NK-92 (cell line): ENCODE results near the gene MEAF6.

ENCODE experiments used
- DNase-seq: peaks from one replicate; lab custom pipeline; 2025; ENCODE audit not compliant: unreplicated experiment; lab: John Stamatoyannopoulos, UW

MEAF6 gene

GRCh38 chr1:37485902-37486679 lies 28.5 kb downstream of the MEAF6 start:
- DNase-seq, result no peak

DNA sequence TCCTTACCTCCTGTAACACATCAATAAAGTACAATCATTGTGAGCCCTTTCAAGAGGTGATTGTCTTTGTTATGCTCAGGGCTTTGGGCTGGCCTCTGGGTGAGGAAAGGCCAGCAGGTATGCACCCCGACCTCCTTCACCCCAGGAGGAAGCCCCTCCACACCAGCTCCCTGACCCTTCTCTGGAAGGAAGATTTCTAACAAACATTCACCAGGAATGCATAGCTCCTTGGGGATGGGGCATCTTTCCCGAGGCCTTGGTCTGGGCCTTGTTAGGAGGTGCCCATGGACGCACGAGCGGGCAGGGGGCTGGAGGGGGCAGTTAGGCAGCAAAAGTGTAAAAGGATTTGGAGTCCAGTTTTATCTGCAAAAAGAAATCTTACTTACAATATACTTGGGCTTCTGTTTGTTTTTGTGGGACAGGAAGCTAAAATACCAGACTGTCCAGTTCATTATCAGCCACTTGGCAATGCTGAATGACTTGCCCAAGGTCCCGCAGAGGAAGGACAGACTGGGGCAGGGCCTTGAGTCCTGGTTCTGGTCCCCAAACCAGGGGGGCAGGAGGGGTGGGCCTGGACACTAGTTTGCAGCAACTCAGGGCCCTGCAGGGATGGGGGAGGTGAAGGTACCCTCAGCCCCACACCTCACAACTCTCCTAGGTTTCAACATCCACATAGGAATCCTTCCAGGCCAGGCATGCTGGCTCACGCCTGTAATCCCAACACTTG lies 30.1 kb downstream of the MEAF6 start:
- DNase-seq, result no peak

GRCh38 chr1:37483785-37484184 lies 30.8 kb downstream of the MEAF6 start:
- DNase-seq, result no peak

GRCh38 chr1:37482796-37483744 lies 31.5 kb downstream of the MEAF6 start:
- DNase-seq, result no peak

GRCh38 chr1:37482004-37482785 lies 32.4 kb downstream of the MEAF6 start:
- DNase-seq, result no peak

GRCh38 chr1:37481289-37482003 lies 33.1 kb downstream of the MEAF6 start:
- no peak for DNase-seq

- DNase-seq, result no peak
Measured at GRCh38 chr1:37480581-37481288, 33.8 kb downstream of the MEAF6 start.

GRCh38 chr1:37480125-37480466 lies 34.5 kb downstream of the MEAF6 start:
- DNase-seq, result no peak

GRCh38 chr1:37479255-37480124 lies 35.1 kb downstream of the MEAF6 start:
- peak; percentile 17 for DNase-seq

DNA sequence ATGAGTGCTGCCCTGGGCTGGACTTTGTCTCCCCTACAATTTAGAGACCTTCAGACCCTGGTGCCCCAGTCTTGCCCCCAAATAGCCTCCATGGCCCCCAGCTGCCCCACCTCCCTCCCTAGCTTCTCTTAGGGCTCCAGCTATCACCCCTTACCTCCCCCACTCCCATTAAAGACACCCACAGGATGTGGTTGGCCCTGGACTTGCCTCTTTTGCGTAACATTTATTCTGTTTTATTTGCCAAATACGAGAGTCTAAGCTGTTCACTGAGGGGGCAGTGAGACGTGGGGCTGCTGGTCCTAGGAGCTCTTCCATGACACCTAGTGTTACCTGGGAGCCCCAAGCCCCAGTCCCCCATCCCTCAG lies 35.7 kb downstream of the MEAF6 start:
- no peak for DNase-seq

DNA sequence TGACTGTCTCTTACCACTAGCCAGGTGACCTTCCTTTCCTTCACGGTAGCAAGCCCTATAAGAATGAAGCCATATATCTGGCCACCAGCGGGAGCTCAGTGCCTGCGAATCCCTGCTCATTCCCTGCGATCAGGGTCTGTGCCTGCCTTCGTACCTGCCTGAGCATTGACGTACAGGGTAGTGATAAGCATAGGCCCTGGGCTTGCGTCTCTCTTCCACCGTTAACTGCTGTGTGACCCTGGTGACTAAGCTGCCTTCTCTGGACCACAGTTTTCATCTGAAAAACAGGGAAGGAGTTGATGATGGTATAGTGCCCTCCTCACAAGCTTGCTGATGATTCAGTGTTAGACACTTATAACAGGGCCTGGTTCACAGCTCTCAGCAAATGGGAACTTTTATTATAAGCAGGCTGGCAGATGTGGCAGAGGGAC lies 36.1 kb downstream of the MEAF6 start:
- no peak for DNase-seq

- DNase-seq, result no peak
Measured at GRCh38 chr1:37477946-37478345, 36.6 kb downstream of the MEAF6 start.

DNA sequence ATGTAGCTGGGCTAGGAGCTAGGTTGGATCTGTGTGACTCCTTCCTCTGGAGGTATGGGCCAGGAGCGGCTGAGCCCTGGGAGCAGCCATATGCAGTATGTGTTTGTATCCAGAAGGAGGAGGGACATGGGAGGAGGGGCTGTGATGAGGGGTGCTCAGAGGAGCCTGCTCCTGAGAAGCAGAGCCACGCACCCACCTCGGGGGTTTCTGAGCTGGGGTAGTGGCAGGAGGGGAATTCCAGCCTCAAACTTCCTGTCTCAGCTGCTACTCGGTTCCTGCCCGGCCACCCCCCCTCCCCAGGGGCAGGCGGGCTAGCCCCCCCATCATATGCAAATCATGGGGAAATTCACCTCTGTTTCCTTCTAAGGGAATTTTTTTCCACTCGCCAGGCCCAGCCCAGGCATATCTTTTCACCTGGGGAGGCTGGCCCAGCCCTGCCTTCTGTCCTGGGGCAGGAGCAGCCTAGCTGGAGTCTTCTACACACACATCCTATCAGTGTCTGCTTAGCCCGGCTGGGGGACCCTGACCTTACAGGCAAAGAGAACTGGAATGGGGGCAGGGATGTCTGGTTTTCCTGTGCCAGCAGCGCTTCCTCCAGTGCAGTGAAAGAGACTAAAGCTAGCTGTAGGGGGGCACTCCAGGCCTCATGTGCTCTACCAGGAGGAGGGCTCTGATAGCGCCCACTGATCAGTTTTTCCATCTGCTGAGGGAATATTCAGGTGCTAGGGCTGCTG lies 37.2 kb downstream of the MEAF6 start:
- DNase-seq, result peak; percentile 51

DNA sequence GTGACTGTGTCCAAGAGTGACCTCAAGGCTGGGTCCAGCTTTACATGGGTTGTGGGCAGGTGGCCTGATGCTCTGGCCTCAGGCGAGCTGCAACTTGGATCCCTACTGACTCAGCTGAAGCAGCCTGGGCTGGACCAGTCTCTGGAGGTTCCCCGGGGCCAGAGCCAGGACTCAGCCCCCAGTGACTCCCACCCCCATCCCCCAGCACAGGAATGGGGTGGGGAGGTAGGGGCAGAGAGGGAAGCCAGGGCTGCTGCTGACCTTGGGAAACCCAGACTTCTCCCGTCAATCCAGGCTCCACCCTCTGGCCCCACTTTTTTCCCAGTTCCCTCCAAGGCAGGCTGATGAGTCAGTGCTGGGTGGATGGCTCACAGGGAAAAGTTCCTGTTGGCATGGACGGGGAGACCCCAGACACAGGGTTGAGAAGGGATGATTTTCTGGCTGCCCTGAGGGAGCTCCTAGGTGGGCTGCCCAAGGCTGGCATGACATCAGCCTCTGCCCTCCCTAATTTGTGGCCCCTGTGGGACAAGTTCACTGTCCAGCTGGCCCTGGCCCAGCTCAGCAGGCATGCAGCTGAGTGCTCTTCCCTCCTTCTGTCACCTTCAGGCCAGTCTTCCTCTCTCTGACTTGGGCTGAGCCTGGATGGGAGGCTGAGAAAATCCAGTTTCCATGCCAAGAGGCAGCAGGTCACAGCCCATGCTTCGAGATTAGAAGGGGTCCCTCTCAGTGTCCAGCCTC lies 37.9 kb downstream of the MEAF6 start:
- DNase-seq, result no peak

DNA sequence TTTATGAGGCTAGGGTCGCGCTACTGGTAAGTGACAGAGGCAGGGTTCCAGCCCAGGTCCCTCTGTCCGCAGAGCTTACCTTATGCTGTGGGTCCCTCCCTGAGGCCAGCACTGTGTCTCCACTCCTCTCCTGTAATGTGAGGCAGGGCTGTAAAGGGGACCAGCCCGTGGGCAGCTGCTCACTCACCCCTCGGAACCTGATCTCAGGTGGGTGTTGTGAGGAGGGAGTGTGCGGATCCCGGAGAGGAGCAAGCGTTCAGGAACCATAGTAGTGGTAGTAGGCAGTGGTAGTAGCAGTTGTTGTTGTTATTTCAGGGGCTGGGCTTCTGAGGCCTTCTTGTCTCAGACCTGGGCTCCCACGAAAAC lies 38.5 kb downstream of the MEAF6 start:
- DNase-seq, result no peak

DNA sequence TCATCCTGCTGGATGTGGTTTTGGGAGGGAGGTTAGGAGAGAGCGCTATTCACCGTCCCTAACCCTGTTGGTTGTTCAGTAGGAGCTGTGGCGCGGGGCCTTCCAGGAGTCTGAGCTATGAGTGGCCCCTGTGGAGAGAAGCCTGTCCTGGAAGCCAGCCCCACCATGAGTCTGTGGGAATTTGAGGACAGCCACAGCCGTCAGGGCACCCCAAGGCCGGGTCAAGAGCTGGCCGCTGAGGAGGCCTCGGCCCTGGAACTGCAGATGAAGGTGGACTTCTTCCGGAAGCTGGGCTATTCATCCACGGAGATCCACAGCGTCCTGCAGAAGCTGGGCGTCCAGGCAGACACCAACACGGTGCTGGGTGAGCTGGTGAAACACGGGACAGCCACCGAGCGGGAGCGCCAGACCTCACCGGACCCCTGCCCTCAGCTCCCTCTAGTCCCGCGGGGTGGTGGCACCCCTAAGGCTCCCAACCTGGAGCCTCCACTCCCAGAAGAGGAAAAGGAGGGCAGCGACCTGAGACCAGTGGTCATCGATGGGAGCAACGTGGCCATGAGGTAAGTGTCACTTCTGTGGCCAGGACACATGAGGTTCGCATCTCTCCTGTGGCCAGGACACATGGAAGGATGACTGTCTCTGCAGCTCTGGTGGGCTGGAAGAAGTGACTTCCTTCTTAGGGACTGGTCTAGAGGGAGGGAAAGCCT lies 39.0 kb downstream of the MEAF6 start:
- no peak for DNase-seq
